IMR-90 (cell line): ENCODE data around the gene UEVLD. TPM values are rescaled to one million over a fixed set of nuclear protein-coding genes. Genes with fewer than 3 reads are reported as not detected.

Experiments used
- ATAC-seq: fragments of 200-7000 bp; cut with Tn5 transposase; 2 replicates; pipeline ENCODE4 v1.9.1; 2020; ENCODE audit warnings: low read depth, mild to moderate bottlenecking, moderate library complexity
- BruUV-seq: library from RNA; stranded (reverse); fragments of 400-500 nt; replicated peaks from 2 replicates; lab custom pipeline; 2021; lab: Mats Ljungman, UMichigan
- CTCF ChIA-PET: fragments of 300-600 bp; formaldehyde crosslinking; extraction: SDS; loops from one replicate; lab custom pipeline; 2021; ENCODE audit warnings: antibody characterized with exemption; lab: Yijun Ruan, JAX
- POLR2A ChIA-PET: fragments of 300-600 bp; sonication (Branson Sonifier 250); formaldehyde crosslinking; loops from one replicate; lab custom pipeline; 2022; ENCODE audit warnings: antibody characterized with exemption; ENCODE audit not compliant: unreplicated experiment; lab: Charles Lee
- DNase-seq: peaks from one replicate; pipeline ENCODE4 v3.0.0; 2013
- H2AFZ ChIP-seq: replicated peaks from 2 replicates; pipeline ENCODE3; 2013; ENCODE audit warnings: low read length, mild to moderate bottlenecking; ENCODE audit not compliant: poor library complexity
- H2AK5ac ChIP-seq: 2 replicates; pipeline ENCODE4 v1.6.1; 2013; ENCODE audit warnings: low read depth, low read length, inconsistent platforms
- H2AK9ac ChIP-seq: replicated peaks from 2 replicates; pipeline ENCODE3; 2013; ENCODE audit warnings: mild to moderate bottlenecking, low read depth, low read length, moderate library complexity; ENCODE audit not compliant: poor library complexity
- H2BK120ac ChIP-seq: 2 replicates; pipeline ENCODE4 v1.6.1; 2013; ENCODE audit warnings: low read depth, low read length, inconsistent platforms
- H2BK15ac ChIP-seq: 3 replicates; pipeline ENCODE4 v1.6.1; 2013; ENCODE audit warnings: low read depth, low read length, inconsistent platforms
- H2BK20ac ChIP-seq: 2 replicates; pipeline ENCODE4 v1.6.1; 2013; ENCODE audit warnings: low read depth, mild to moderate bottlenecking, inconsistent platforms, low read length, moderate library complexity
- H2BK5ac ChIP-seq: 2 replicates; pipeline ENCODE4 v1.6.1; 2013; ENCODE audit warnings: mild to moderate bottlenecking, low read depth, low read length, inconsistent platforms; ENCODE audit not compliant: poor library complexity, severe bottlenecking
- H3K14ac ChIP-seq: replicated peaks from 2 replicates; pipeline ENCODE4 v1.6.1; 2013; ENCODE audit warnings: low read depth, low read length, inconsistent platforms
- H3K18ac ChIP-seq: 2 replicates; pipeline ENCODE4 v1.6.1; 2013; ENCODE audit warnings: low read depth, low read length, control low read depth
- H3K23ac ChIP-seq: 2 replicates; pipeline ENCODE4 v1.6.1; 2013; ENCODE audit warnings: low read depth, low read length, inconsistent platforms
- H3K27ac ChIP-seq: 2 replicates; pipeline ENCODE4 v1.5.1; 2013; ENCODE audit warnings: mild to moderate bottlenecking, control low read depth, low read length; ENCODE audit not compliant: insufficient read depth
- H3K27me3 ChIP-seq: 2 replicates; pipeline ENCODE4 v1.6.1; 2013; ENCODE audit warnings: low read length; ENCODE audit not compliant: control insufficient read depth, insufficient read depth
- H3K36me3 ChIP-seq: 2 replicates; pipeline ENCODE4 v1.6.1; 2013; ENCODE audit warnings: low read length, mixed read lengths; ENCODE audit not compliant: control insufficient read depth, insufficient read depth
- H3K4ac ChIP-seq: 2 replicates; pipeline ENCODE4 v1.6.1; 2013; ENCODE audit warnings: low read depth, low read length, inconsistent platforms
- H3K4me1 ChIP-seq: 2 replicates; pipeline ENCODE4 v1.6.1; 2013; ENCODE audit warnings: low read length, mixed read lengths; ENCODE audit not compliant: control insufficient read depth, insufficient read depth
- H3K4me2 ChIP-seq: 2 replicates; pipeline ENCODE4 v1.6.1; 2013; ENCODE audit warnings: low read depth, mild to moderate bottlenecking, control low read depth, low read length, moderate library complexity
- H3K4me3 ChIP-seq: 2 replicates; pipeline ENCODE4 v1.5.1; 2013; ENCODE audit warnings: low read depth, mild to moderate bottlenecking, control low read depth, low read length, moderate library complexity; ENCODE audit not compliant: insufficient read depth
- H3K56ac ChIP-seq: 2 replicates; pipeline ENCODE4 v1.6.1; 2013; ENCODE audit warnings: low read length, inconsistent platforms; ENCODE audit not compliant: insufficient read depth; ENCODE audit errors: extremely low read depth
- H3K79me1 ChIP-seq, 2 experiments: 2 replicates each; pipeline ENCODE4 v1.6.1; 2013; ENCODE audit warnings: low read length in 2 of 2, inconsistent platforms in 1 of 2, low read depth in 1 of 2
- H3K9ac ChIP-seq: 2 replicates; pipeline ENCODE4 v1.6.1; 2013; ENCODE audit warnings: low read depth, low read length, control low read depth
- H3K9me1 ChIP-seq: 2 replicates; pipeline ENCODE4 v1.6.1; 2013; ENCODE audit warnings: low read length, inconsistent platforms; ENCODE audit not compliant: insufficient read depth
- H3K9me3 ChIP-seq: 2 replicates; pipeline ENCODE4 v1.6.1; 2013; ENCODE audit warnings: low read length; ENCODE audit not compliant: control insufficient read depth, insufficient read depth
- H4K20me1 ChIP-seq: 2 replicates; pipeline ENCODE4 v1.6.1; 2013; ENCODE audit warnings: low read length, inconsistent platforms; ENCODE audit not compliant: insufficient read depth
- H4K5ac ChIP-seq: 2 replicates; pipeline ENCODE4 v1.6.1; 2013; ENCODE audit warnings: mild to moderate bottlenecking, low read depth, low read length, control low read depth
- H4K8ac ChIP-seq, 2 experiments: 2 replicates each; pipeline ENCODE4 v1.6.1; 2013; ENCODE audit warnings: low read depth in 2 of 2, low read length in 2 of 2, control low read depth in 1 of 2, inconsistent platforms in 1 of 2
- H4K91ac ChIP-seq: 2 replicates; pipeline ENCODE4 v1.6.1; 2013; ENCODE audit warnings: low read depth, low read length, inconsistent platforms; ENCODE audit not compliant: insufficient read depth
- MAFK ChIP-seq: IDR thresholded peaks from 2 replicates; pipeline ENCODE4 v1.6.1; 2012; ENCODE audit warnings: low read depth, low read length, improper control_type of control experiment
- USF2 ChIP-seq: fragments of 150-350 bp; IDR thresholded peaks from 2 replicates; pipeline ENCODE4 v1.6.1; 2017; ENCODE audit warnings: mild to moderate bottlenecking, antibody characterized with exemption, low read length, low read depth
- WGBS, 2 experiments: methylation state at CpG; one replicate each; pipeline versions ENCODE4 v1.1.5 to v1.1.7; 2013; ENCODE audit warnings: missing lambda C conversion rate in 2 of 2; ENCODE audit not compliant: insufficient read length in 1 of 2; ENCODE audit errors: extremely low coverage in 2 of 2; 5-methylcytosine and 5-hydroxymethylcytosine counted together
- dilution Hi-C: fragments of 300-500 bp; cut with HindIII; formaldehyde crosslinking; loops from one replicate; pipeline ENCODE4 v1.14.3; 2018; ENCODE audit warnings: low sequenced_read_pairs; ENCODE audit not compliant: unreplicated experiment
- in situ Hi-C: fragments of 300-500 bp; cut with MboI; formaldehyde crosslinking; loops from 3 replicates; pipeline ENCODE4 v1.14.3; 2019; ENCODE audit warnings: low sequenced_read_pairs, inconsistent platforms, mixed read lengths
- intact Hi-C: fragments of 100-400 bp; cut with micrococcal nuclease; formaldehyde crosslinking; loops from 2 replicates; pipeline ENCODE4 v1.10.0; 2022
- polyA plus RNA-seq, 3 experiments: library from polyadenylated mRNA; depleted of rRNA; stranded (reverse); fragments of >200 nt; gene quantifications; 2 replicates each; pipeline ENCODE4 v1.2.3, GENCODE V29; 2012; ENCODE audit warnings: low replicate concordance in 1 of 3
- total RNA-seq: library from RNA; depleted of rRNA; stranded (reverse); fragments of >200 nt; gene quantifications from 2 replicates; pipeline ENCODE4 v1.2.3, GENCODE V29; 2012

The UEVLD gene
- total and polyA plus RNA-seq, 2 of the 4 experiments (the other 2 are of a cell fraction), result 13.8 to 29.2 TPM

- Histone ChIP-seq H3K18ac (no peak overlapping the region), H3K36me3 (peaks cover 14% of the 10 kb centered on the region), H3K4me3 (no peak overlapping the region), H3K27me3 (no peaks in the 10 kb centered on the region), H3K79me1 (peaks cover 7 to 21% of the 10 kb centered on the region in 2 experiments; a peak in 3 of 4 replicates), H2AFZ (no peak overlapping the region), H3K14ac (no peak overlapping the region), H2BK15ac (no peak overlapping the region), H3K4me1 (no peaks in the 10 kb centered on the region), H3K9ac (no peak overlapping the region), H3K56ac (no peak overlapping the region), H4K91ac (no peak overlapping the region), H3K9me1 (no peaks in the 10 kb centered on the region; the same call in 1 of the 2 replicates), H2AK9ac (no peak overlapping the region), H3K4me2 (no peak overlapping the region), H4K8ac (no peak overlapping the region), H2BK5ac (no peak overlapping the region), H4K20me1 (no peaks in the 10 kb centered on the region), H2AK5ac (no peak overlapping the region), H3K23ac (no peak overlapping the region), H3K9me3 (no peaks in the 10 kb centered on the region), H3K27ac (no peak overlapping the region), H2BK120ac (no peak overlapping the region), H4K5ac (no peak overlapping the region), H2BK20ac (no peak overlapping the region), H3K4ac (no peak overlapping the region)
- POLR2A ChIA-PET, result no interaction called here
- ATAC-seq (no peak), DNase-seq (no peak)
- no TSS peak for BruUV-seq
- no CpG with 5 or more reads among the region's 14 CpGs for WGBS, 2 experiments
- intact Hi-C loops, result no loop called here
- in situ Hi-C loops, result no loop called here
- dilution Hi-C loops, result no loop called here
- TF ChIP-seq USF2 (no peak), MAFK (no peak)
- CTCF ChIA-PET, result no interaction called here
These were observed 9.4 kb downstream of the UEVLD start for GRCh38 chr11:18578975-18579598.
